LHCN-M2 (cell line): ENCODE data around the gene HIC1. TPM values are rescaled to one million over a fixed set of nuclear protein-coding genes. Genes with fewer than 3 reads are reported as not detected.

Experiments used
- DNase-seq: peaks from one replicate; pipeline ENCODE4 v3.0.0-alpha.2; 2012; ENCODE audit warnings: low read depth
- total RNA-seq: library from RNA; depleted of rRNA; stranded (reverse); fragments of >200 nt; gene quantifications from 2 replicates; pipeline ENCODE4 v1.2.3, GENCODE V29; 2014

HIC1 gene
- total RNA-seq, 1 experiment from 2014 or later = 8.8 TPM

- peak; percentile 58 for DNase-seq
Measured at GRCh38 chr17:2025622-2026309, 29.1 kb upstream of the HIC1 start.

GRCh38 chr17:2027528-2028233 lies 27.2 kb upstream of the HIC1 start:
- DNase-seq = no peak

DNA sequence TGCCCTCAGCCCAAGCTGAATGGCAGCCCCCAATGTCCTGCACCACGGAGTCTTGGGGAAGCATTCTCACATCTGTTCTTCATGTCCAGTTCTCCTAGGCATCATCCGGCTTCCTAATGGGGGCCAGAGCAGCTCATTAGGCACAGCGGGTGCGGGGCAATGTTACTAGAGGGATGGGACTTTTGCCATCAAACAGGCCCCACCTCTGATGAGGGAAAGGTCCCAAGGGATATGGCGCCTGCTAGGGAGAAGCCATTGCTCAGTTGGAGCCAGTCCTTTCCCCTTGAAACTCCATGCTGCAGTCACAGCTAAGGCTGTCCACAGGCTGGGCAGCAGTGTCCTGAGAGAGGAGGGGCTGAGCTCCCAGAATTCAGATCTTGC lies 26.7 kb upstream of the HIC1 start:
- DNase-seq = no peak

DNA sequence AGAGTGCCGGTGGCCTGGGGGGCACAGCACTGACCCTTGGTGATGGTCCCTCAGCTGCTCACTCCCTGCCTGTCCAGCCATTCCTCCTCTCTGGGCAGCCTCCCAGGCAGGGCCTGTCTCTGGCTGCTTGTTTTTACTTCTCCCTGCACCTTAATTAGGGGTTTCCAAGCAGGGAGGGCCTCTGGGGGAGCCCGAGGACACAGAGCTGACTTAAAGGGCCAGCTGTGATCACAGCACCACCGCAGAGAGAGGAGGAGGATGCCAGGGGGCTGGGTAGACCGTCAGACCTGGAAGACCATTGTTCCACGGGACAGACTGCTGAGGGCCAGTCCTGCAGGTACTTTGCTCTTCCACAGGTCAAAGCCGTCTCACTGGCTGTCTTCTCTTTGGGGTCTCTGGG lies 26.2 kb upstream of the HIC1 start:
- no peak for DNase-seq

DNA sequence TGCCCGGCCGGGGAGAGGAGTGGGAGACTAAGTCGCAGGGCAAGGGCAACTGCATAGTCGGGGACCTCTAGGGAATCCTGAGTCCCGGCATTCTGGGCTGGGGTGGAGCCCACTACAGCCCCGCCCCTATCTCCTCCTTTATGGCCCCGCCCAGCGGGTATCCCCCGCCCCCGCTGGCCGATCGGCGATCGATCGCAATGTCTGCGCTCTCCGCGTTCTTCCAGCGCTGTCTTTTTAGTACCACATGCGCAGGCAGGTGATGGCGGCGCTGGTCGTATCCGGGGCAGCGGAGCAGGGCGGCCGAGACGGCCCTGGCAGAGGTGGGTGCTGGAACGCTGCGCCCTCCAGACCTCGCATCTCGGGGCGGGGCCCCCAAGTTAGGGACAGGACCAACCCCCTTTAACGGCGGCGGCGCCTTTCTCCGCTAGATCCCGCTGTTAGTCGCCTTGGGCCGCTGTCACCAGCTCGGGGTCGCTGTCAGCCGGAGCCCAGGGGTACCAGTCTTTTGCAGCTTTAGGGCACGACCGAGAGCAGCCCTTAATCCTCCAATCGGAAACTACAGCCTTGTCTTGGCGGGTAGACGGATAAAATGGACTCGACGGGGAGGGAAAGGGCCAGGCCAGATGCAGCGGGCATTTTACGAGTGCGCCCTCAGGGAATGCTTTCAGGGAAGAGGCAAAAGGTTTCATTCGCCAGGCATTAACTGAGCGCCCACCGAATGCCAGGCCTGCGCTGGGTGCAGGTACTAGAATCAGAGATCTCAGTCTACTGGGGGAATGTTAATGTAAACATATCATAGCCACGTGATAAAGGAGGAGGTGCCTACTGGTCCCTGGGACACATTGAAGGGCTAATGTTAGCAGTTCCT lies 24.8 kb upstream of the HIC1 start, which contains the start of gene DPH1:
Gene DPH1, plus strand, starts transcription at position 243 of the 868 bp plus-strand sequence. Its CDS starts 17 bp downstream, at position 260.
- DNase-seq = peak; percentile 89

DNA sequence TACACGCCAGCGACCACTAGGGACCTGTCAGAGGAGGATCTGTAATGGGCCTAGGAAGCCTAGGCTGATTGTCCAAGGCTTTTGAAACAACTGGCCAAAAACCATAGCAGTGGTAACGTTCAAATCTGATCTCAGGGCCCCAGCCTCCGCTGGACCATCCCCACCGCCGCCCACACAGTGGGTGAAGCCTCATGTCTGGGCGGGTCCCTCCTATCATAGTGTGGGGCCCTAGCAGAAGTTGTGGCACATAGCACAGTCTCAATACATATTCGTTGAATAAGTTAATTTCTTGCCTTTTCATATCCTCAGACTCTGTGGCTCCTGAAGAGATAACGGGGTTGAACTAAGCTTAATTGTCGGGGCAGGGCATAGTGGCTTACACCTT lies 24.1 kb upstream of the HIC1 start:
- DNase-seq = no peak

DNA sequence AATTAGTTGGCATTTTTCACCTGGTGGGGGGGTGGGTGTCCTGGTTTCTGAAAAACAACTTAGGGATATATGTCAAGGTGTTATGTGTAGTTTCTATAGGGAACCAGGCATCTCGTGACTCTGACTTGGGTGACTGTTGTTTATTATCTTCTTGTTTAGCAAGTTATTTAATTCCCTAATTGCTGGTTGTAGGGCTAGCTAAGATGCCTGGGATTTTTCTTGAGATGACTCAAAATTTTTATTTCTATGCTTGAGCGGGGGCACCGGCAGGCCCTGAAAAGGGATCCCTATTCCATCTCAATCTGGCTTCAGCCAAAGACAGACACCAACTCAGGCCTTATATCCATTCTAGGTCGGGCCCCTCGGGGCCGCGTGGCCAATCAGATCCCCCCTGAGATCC lies 21.8 kb upstream of the HIC1 start:
- DNase-seq = no peak

- DNase-seq = no peak
Measured at GRCh38 chr17:2034157-2034556, 20.7 kb upstream of the HIC1 start.

GRCh38 chr17:2034806-2035540 lies 19.9 kb upstream of the HIC1 start:
- peak; percentile 70 for DNase-seq

- no peak for DNase-seq
Measured at GRCh38 chr17:2035541-2036488, 19.1 kb upstream of the HIC1 start.

DNA sequence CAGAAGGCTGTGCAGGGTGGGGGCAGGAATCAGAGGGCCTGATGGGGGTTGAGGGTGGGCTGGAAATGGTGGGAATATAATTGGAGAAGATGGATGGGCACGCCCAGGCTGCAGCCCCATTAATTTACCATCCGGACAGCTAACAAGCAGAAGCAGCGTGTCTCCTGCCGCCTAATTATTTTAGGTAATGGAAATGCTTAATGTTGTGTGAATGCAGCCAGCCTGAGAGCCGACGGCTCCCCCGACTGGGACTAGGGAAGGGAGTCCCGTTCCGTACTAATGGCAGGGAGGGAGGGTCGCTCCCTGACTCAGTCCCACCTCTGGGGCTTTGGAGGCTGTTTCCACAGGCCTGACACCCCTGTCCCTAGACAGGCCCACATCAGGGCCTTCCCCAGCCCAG lies 17.7 kb upstream of the HIC1 start:
- no peak for DNase-seq

DNA sequence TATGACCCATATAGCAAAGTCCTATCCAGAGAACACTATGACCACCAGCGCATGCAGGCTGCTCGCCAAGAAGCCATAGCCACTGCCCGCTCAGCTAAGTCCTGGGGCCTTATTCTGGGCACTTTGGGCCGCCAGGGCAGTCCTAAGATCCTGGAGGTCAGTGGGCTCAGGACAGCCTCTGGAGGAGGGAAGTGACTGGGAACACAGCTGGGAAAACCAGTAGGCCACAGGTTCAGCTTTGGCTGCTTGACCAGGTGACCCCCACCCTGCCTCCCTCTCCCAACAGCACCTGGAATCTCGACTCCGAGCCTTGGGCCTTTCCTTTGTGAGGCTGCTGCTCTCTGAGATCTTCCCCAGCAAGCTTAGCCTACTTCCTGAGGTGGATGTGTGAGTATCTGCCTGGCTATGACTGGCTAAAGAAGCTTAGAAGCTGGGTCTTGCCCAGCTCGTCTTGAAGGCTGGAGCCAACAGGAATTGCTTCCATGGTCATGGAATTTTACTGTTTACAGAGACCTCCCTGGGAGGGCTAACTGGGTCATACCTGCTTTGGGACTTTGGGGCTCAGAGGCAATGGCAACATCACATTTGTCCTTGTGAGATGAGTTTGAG lies 14.6 kb upstream of the HIC1 start:
- DNase-seq = no peak

- DNase-seq = no peak
Measured at GRCh38 chr17:2040942-2041560, 13.9 kb upstream of the HIC1 start.

DNA sequence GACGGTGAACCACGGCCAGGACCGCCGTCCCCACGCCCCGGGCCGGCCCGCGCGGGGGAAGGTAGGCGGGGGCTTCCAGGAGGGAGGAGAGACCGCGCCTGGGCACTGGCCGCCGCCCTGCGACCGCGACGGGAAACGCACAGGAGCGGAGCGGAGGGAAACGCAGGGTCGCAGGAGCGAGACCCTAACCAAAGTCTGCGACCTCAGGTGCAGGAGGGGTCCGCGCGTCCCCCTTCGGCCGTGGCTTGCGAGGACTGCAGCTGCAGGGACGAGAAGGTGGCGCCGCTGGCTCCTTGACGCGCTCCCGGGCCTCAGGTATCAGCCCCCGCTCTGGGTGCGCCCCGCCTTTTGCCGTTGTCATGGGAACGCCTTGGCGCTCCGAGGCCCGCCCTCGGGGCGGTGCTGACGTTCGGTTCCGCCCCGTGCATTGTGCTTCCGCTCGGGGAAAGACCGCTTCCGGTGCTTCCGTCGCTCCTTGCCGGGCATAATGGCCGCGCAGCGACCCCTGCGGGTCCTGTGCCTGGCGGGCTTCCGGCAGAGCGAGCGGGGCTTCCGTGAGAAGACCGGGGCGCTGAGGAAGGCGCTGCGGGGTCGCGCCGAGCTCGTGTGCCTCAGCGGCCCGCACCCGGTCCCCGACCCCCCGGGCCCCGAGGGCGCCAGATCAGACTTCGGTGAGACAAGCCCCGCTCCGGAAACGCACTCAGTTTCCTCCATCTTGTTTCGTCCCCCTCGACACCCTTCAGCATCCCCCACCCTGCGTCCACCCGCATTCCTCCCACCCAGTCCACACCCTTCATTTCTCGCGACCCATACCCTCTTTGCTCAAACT lies 13.1 kb upstream of the HIC1 start, which contains the start of gene OVCA2:
Gene OVCA2, plus strand, starts transcription at position 462 of the 829 bp plus-strand sequence. Its CDS starts 26 bp downstream, at position 488.
- DNase-seq = peak; percentile 89

DNA sequence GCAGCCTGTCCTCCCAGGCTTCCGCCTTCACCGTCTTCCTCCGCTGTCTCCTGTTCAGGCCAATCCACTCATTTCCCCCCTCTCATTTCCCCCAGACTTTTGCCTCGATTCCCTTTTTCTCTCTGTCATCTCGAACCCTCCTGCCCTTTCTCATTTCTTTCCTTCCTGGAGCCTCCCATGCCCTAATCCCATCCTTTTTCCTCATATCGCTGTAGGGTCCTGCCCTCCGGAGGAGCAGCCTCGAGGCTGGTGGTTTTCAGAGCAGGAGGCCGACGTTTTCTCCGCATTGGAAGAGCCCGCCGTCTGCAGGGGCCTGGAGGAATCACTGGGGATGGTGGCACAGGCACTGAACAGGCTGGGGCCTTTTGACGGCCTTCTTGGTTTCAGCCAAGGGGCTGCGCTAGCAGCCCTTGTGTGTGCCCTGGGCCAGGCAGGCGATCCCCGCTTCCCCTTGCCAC lies 12.5 kb upstream of the HIC1 start:
- no peak for DNase-seq

DNA sequence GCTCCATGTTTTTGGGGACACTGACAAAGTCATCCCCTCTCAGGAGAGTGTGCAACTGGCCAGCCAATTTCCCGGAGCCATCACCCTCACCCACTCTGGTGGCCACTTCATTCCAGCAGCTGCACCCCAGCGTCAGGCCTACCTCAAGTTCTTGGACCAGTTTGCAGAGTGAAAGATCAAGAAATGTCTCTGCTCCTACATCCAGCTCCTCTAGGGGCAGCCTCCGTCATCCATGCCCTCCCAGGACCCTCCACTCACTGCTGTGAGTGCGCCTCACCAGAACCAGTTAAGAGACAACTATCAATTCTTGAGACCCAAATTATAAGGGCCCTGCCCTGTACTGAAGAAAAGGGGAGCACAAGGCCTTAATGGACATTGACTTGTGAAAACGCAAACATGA lies 12.0 kb upstream of the HIC1 start:
- DNase-seq = no peak

GRCh38 chr17:2043785-2044184 lies 11.1 kb upstream of the HIC1 start:
- DNase-seq = peak; percentile 64

DNA sequence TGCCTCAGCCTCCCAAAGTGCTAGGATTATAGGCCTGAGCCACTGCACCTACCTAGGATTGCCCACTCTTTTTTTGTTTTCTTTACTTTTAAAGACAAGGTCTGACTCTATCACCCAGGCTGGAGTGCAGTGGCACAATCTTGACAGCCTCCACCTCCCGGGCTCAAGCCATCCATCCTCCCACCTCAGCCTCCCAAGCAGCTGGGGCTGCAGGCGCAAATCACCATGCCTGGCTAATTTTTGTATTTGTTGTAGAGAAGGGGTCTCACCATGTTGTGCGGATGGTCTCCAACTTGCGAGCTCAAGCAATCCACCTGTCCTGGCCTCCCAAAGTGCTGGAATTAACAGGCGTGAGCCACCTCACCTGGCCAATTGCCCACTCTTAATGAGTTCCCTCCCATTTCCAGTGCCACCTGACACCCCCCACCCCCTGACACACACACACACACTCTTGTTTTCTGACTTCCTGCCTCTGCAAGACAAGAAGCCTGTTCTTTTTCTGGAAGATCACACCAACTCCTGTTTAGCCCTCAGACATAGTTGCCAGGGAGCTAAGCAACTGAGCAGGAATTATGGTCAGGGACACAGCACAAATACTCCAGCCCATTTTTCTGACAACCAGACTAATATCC lies 10.5 kb upstream of the HIC1 start:
- DNase-seq = no peak
